MCF 10A (cell line): ENCODE results near the gene ZNF236. TPM values are rescaled to one million over a fixed set of nuclear protein-coding genes. Genes with fewer than 3 reads are reported as not detected.

Source experiments
- BruUV-seq: library from RNA; stranded (reverse); fragments of 400-500 nt; replicated peaks from 2 replicates; lab custom pipeline; 2021; lab: Mats Ljungman, UMichigan
- CTCF ChIA-PET: fragments of 300-600 bp; sonication (Branson Sonifier 250); formaldehyde crosslinking; extraction: SDS; loops from one replicate; lab custom pipeline; 2021; ENCODE audit warnings: antibody characterized with exemption, inconsistent platforms; lab: Yijun Ruan, JAX
- POLR2A ChIA-PET: fragments of 300-600, 350-650 bp; sonication (Branson Sonifier 250); formaldehyde crosslinking; extraction: SDS; loops from one replicate; lab custom pipeline; 2020; ENCODE audit warnings: antibody characterized with exemption, inconsistent platforms; lab: Yijun Ruan, JAX
- DNase-seq: peaks from one replicate; pipeline ENCODE4 v3.0.0-alpha.2; 2018; ENCODE audit not compliant: unreplicated experiment
- H3K27ac Mint-ChIP-seq: one replicate; pipeline ENCODE4 v1.8.0; 2022; ENCODE audit warnings: mild to moderate bottlenecking, low read depth, mixed read lengths; ENCODE audit not compliant: unreplicated experiment
- H3K27me3 Mint-ChIP-seq: one replicate; pipeline ENCODE4 v1.8.0; 2022; ENCODE audit warnings: mixed read lengths; ENCODE audit not compliant: insufficient read depth, unreplicated experiment
- H3K36me3 Mint-ChIP-seq: one replicate; pipeline ENCODE4 v1.8.0; 2022; ENCODE audit warnings: mild to moderate bottlenecking, moderate library complexity, mixed read lengths; ENCODE audit not compliant: insufficient read depth, unreplicated experiment
- H3K4me1 Mint-ChIP-seq: one replicate; pipeline ENCODE4 v1.8.0; 2022; ENCODE audit warnings: mixed read lengths; ENCODE audit not compliant: insufficient read depth, unreplicated experiment
- H3K4me3 Mint-ChIP-seq: one replicate; pipeline ENCODE4 v1.8.0; 2022; ENCODE audit warnings: mild to moderate bottlenecking, moderate library complexity, mixed read lengths; ENCODE audit not compliant: unreplicated experiment
- H3K9me3 Mint-ChIP-seq: one replicate; pipeline ENCODE4 v1.8.0; 2022; ENCODE audit warnings: mixed read lengths; ENCODE audit not compliant: unreplicated experiment
- CTCF ChIP-seq: fragments of 200-600 bp; IDR thresholded peaks from one replicate; pipeline ENCODE4 v1.8.0; 2022; ENCODE audit warnings: antibody characterized with exemption, mild to moderate bottlenecking; ENCODE audit not compliant: unreplicated experiment
- intact Hi-C: fragments of 100-400 bp; cut with micrococcal nuclease; formaldehyde crosslinking; loops from 2 replicates; pipeline ENCODE4 v1.14.1; 2022
- total RNA-seq: library from RNA; stranded (reverse); gene quantifications from 2 replicates; pipeline ENCODE4 v1.2.3, GENCODE V29; 2022

Gene ZNF236
- total RNA-seq, 1 experiment from 2014 or later, result 15.3 TPM

GRCh38 chr18:77014538-77014937, 192.2 kb downstream of the ZNF236 start:
- Mint-ChIP-seq H3K9me3 (peaks cover 14% of the 10 kb centered on the region), H3K4me1 (no peaks in the 10 kb centered on the region), H3K27ac (no peak overlapping the region), H3K4me3 (no peak overlapping the region), H3K27me3 (no peaks in the 10 kb centered on the region), H3K36me3 (peaks cover 17% of the 10 kb centered on the region)
- TF ChIP-seq CTCF, result no peak
- no peak for DNase-seq
- intact Hi-C loops, result no loop called here
- ChIA-PET CTCF (interaction anchor here (1.9 kb wide), 1 partner anchor 14 kb away, joined by 11 read pairs; no protein-coding TSS in a partner anchor), POLR2A (interaction anchor here (0.6 kb wide), 1 partner anchor 22 kb away, joined by 3 read pairs; no protein-coding TSS in a partner anchor)
- no TSS peak for BruUV-seq

GRCh38 chr18:77015169-77015568, 192.8 kb downstream of the ZNF236 start:
- no peak for TF ChIP-seq CTCF
- Mint-ChIP-seq H3K9me3 (peaks cover 14% of the 10 kb centered on the region), H3K4me1 (no peaks in the 10 kb centered on the region), H3K27me3 (no peaks in the 10 kb centered on the region), H3K4me3 (no peak overlapping the region), H3K36me3 (peaks cover 12% of the 10 kb centered on the region), H3K27ac (no peak overlapping the region)
- ChIA-PET CTCF (interaction anchor here (1.9 kb wide), 1 partner anchor 15 kb away, joined by 11 read pairs; no protein-coding TSS in a partner anchor), POLR2A (interaction anchor here (0.6 kb wide), 1 partner anchor 21 kb away, joined by 3 read pairs; no protein-coding TSS in a partner anchor)
- intact Hi-C loops, result no loop called here
- DNase-seq, result no peak
- TSS peak; percentile 16 for BruUV-seq

GRCh38 chr18:77015771-77016710, 193.7 kb downstream of the ZNF236 start:
- intact Hi-C loops, result no loop called here
- H3K4me1 Mint-ChIP-seq, result no peaks in the 10 kb centered on the region
- DNase-seq, result no peak
- ChIA-PET CTCF (interaction anchor here (0.5 to 1.9 kb wide), 5 partner anchors 12 to 508 kb away, joined by 3 to 11 read pairs (median 3); no protein-coding TSS in a partner anchor), POLR2A (no interaction called here)
- no peak overlapping the region for H3K4me3 Mint-ChIP-seq
- BruUV-seq, result no TSS peak
- no peaks in the 10 kb centered on the region for H3K27me3 Mint-ChIP-seq
- peaks cover 14% of the 10 kb centered on the region for H3K9me3 Mint-ChIP-seq
- H3K27ac Mint-ChIP-seq, result no peak overlapping the region
- no peak for TF ChIP-seq CTCF
- H3K36me3 Mint-ChIP-seq, result peaks cover 12% of the 10 kb centered on the region

GRCh38 chr18:77016936-77017335, 194.6 kb downstream of the ZNF236 start:
- Mint-ChIP-seq H3K36me3 (peaks cover 12% of the 10 kb centered on the region), H3K4me3 (no peak overlapping the region), H3K27me3 (no peaks in the 10 kb centered on the region), H3K9me3 (peaks cover 14% of the 10 kb centered on the region), H3K4me1 (no peaks in the 10 kb centered on the region), H3K27ac (no peak overlapping the region)
- TF ChIP-seq CTCF, result no peak
- ChIA-PET POLR2A (no interaction called here), CTCF (interaction anchor here (0.6 to 1.3 kb wide), 4 partner anchors 33 to 193 kb away, joined by 3 read pairs; no protein-coding TSS in a partner anchor)
- no peak for DNase-seq
- intact Hi-C loops, result no loop called here
- no TSS peak for BruUV-seq
